ENCODE measurements around the gene ATE1.

ATE1 gene

GRCh38 chr10:121732656-121733445 is 195.0 kb downstream of the ATE1 start:
- DNase-seq (ENCODE audit: low spot score in 2 of 2): no peak
- no peak for ATAC-seq (replicated peaks; ENCODE audit: extremely low read depth, poor library complexity, severe bottlenecking)
- no peak overlapping the region for H3K27ac Mint-ChIP-seq (ENCODE audit: low read depth)
- no peak overlapping the region for H3K4me3 Mint-ChIP-seq
- H3K27me3 Mint-ChIP-seq: peaks cover 28% of the 10 kb centered on the region
- no peaks in the 10 kb centered on the region for H3K9me3 Mint-ChIP-seq
- no peaks in the 10 kb centered on the region for H3K4me1 Mint-ChIP-seq
- H3K36me3 Mint-ChIP-seq (ENCODE audit: insufficient read depth): no peaks in the 10 kb centered on the region

DNA sequence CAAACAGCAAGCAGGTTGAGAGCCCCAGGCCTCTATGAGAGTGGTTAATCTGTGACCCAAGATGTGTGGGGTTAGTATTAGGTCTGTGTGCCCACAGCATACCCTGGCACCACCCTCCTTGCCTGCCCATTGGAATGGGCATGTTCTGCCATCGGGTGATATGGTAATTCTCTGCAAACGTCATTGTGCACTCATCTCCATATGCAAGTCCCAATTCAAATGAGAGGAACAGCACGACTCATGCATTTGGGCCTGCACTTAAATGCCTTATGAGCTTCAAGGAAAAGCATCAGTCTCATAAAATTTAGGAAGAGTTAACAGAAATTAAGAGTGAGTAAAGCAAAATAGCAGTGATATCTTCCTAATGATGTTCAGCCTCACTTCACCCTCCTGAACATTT is 195.7 kb downstream of the ATE1 start:
- H3K4me1 Mint-ChIP-seq: no peaks in the 10 kb centered on the region
- no peak overlapping the region for H3K4me3 Mint-ChIP-seq
- peaks cover 28% of the 10 kb centered on the region for H3K27me3 Mint-ChIP-seq
- no peak overlapping the region for H3K27ac Mint-ChIP-seq (ENCODE audit: low read depth)
- H3K9me3 Mint-ChIP-seq: no peaks in the 10 kb centered on the region
- DNase-seq (ENCODE audit: low spot score in 2 of 2) (no peak), ATAC-seq (replicated peaks; ENCODE audit: extremely low read depth, poor library complexity, severe bottlenecking) (no peak)
- H3K36me3 Mint-ChIP-seq (ENCODE audit: insufficient read depth): no peaks in the 10 kb centered on the region

DNA sequence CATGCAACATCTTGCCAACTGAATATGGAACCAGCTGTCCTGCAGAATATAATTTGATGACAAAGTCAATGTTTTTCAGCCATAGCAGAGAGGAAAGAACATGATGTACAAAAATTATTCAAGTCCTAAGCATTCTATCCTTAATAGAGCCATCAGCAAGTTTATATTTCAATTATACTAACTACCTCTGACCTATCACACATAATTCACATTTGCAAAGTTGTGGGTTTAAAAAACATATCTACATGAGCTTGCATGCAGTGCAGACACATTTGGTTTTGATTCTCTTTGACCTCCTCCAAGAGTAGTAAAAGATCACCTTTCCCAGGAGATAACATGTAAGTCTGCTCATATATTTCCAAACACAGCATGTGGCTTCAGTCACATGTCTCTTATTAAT is 203.5 kb downstream of the ATE1 start:
- no peak overlapping the region for H3K27ac Mint-ChIP-seq (ENCODE audit: low read depth)
- H3K36me3 Mint-ChIP-seq (ENCODE audit: insufficient read depth): no peaks in the 10 kb centered on the region
- H3K9me3 Mint-ChIP-seq: no peaks in the 10 kb centered on the region
- no peaks in the 10 kb centered on the region for H3K4me1 Mint-ChIP-seq
- ATAC-seq (replicated peaks; ENCODE audit: extremely low read depth, poor library complexity, severe bottlenecking) (no peak), DNase-seq (ENCODE audit: low spot score in 2 of 2) (no peak)
- H3K4me3 Mint-ChIP-seq: no peak overlapping the region
- H3K27me3 Mint-ChIP-seq: peaks cover 22% of the 10 kb centered on the region

- Mint-ChIP-seq H3K27ac (ENCODE audit: low read depth) (no peak overlapping the region), H3K4me1 (no peaks in the 10 kb centered on the region), H3K9me3 (no peaks in the 10 kb centered on the region), H3K27me3 (peaks cover 37% of the 10 kb centered on the region), H3K36me3 (ENCODE audit: insufficient read depth) (no peaks in the 10 kb centered on the region), H3K4me3 (no peak overlapping the region)
- DNase-seq (ENCODE audit: low spot score in 2 of 2): no peak
- no peak for ATAC-seq (replicated peaks; ENCODE audit: extremely low read depth, poor library complexity, severe bottlenecking)
Observed at GRCh38 chr10:121722665-121723064, 205.2 kb downstream of the ATE1 start.

- H3K4me3 Mint-ChIP-seq: no peak overlapping the region
Observed at GRCh38 chr10:121721257-121721656, 206.6 kb downstream of the ATE1 start.

DNA sequence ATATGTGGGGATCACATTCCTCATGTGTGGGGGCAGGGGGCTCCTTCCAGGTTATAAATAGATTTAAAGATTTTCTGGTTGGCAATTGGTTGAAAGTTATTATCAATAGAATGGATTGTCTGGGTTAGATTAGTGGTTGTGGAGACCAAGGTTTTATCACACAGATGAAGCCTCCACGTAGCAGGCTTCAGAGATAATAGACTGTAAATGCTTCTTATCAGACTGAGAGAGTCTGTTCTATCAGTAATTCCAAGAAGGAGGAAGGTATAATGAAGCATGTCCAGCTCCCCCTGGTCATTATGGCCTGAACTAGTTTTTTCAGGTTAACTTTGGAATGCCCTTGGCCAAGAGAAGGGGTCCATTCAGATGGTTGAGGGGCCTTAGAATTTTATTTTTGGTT is 211.9 kb downstream of the ATE1 start:
- Mint-ChIP-seq H3K4me1 (no peaks in the 10 kb centered on the region), H3K36me3 (ENCODE audit: insufficient read depth) (no peaks in the 10 kb centered on the region), H3K4me3 (no peak overlapping the region), H3K9me3 (no peaks in the 10 kb centered on the region), H3K27ac (ENCODE audit: low read depth) (no peak overlapping the region), H3K27me3 (peaks cover 32% of the 10 kb centered on the region)
- DNase-seq (ENCODE audit: low spot score in 2 of 2) (no peak), ATAC-seq (replicated peaks; ENCODE audit: extremely low read depth, poor library complexity, severe bottlenecking) (no peak)

More at GRCh38 chr10:121721257-121721656, 206.6 kb downstream of the ATE1 start:
- H3K9me3 Mint-ChIP-seq: no peaks in the 10 kb centered on the region
- ATAC-seq (replicated peaks; ENCODE audit: extremely low read depth, poor library complexity, severe bottlenecking) (no peak), DNase-seq (ENCODE audit: low spot score in 2 of 2) (no peak)
- H3K4me1 Mint-ChIP-seq: no peaks in the 10 kb centered on the region
- no peaks in the 10 kb centered on the region for H3K36me3 Mint-ChIP-seq (ENCODE audit: insufficient read depth)
- peaks cover 45% of the 10 kb centered on the region for H3K27me3 Mint-ChIP-seq
- H3K27ac Mint-ChIP-seq (ENCODE audit: low read depth): no peak overlapping the region

DNA sequence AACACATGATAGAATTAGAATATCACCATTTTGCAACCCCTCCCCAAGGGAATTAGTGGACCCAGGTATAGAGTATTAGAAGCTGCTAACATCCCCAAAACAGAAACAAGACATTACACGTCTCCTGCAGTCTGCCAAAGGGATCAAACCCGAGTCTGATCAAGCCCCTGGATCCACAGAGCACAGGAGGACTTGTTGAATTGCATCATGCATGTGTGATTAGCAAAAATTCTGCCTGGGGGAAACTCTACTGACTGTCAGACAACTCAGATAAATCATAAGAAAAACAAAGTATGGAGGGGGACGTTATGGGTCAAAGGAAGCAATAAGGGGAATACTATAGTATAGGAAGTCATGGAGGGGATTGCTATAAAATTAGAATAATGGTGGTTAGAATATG is 212.8 kb downstream of the ATE1 start:
- DNase-seq (ENCODE audit: low spot score in 2 of 2) (no peak), ATAC-seq (replicated peaks; ENCODE audit: extremely low read depth, poor library complexity, severe bottlenecking) (no peak)
- peaks cover 34% of the 10 kb centered on the region for H3K27me3 Mint-ChIP-seq
- H3K4me1 Mint-ChIP-seq: no peaks in the 10 kb centered on the region
- H3K36me3 Mint-ChIP-seq (ENCODE audit: insufficient read depth): no peaks in the 10 kb centered on the region
- no peak overlapping the region for H3K27ac Mint-ChIP-seq (ENCODE audit: low read depth)
- no peaks in the 10 kb centered on the region for H3K9me3 Mint-ChIP-seq
- H3K4me3 Mint-ChIP-seq: no peak overlapping the region

DNA sequence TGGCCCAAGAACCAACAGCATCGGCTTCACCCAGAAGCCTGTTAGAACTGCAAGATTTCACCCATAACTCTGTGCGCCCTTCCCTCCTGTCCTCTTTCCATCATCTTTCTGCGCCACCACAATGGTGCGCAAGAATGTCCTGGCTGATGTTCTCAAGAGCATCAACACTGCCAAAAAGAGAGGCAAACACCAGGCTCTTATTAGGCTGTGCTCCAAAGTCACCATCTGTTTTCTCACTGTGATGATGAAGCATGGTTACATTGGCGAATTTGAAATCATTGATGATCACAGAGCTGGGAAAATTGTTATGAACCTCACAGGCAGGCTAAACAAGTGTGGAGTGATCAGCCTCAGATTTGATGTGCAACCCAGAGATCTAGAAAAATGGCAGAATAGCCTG is 214.3 kb downstream of the ATE1 start:
- Mint-ChIP-seq H3K27me3 (peaks cover 39% of the 10 kb centered on the region), H3K27ac (ENCODE audit: low read depth) (no peak overlapping the region), H3K4me1 (no peaks in the 10 kb centered on the region), H3K36me3 (ENCODE audit: insufficient read depth) (no peaks in the 10 kb centered on the region), H3K4me3 (no peak overlapping the region), H3K9me3 (no peaks in the 10 kb centered on the region)
- ATAC-seq (replicated peaks; ENCODE audit: extremely low read depth, poor library complexity, severe bottlenecking): no peak
- DNase-seq (ENCODE audit: low spot score in 2 of 2): no peak

GRCh38 chr10:121710971-121711370 is 216.9 kb downstream of the ATE1 start:
- no peaks in the 10 kb centered on the region for H3K9me3 Mint-ChIP-seq
- H3K27ac Mint-ChIP-seq (ENCODE audit: low read depth): no peak overlapping the region
- no peaks in the 10 kb centered on the region for H3K4me1 Mint-ChIP-seq
- peaks cover 48% of the 10 kb centered on the region for H3K27me3 Mint-ChIP-seq
- ATAC-seq (replicated peaks; ENCODE audit: extremely low read depth, poor library complexity, severe bottlenecking) (no peak), DNase-seq (ENCODE audit: low spot score in 2 of 2) (no peak)
- H3K4me3 Mint-ChIP-seq: no peak overlapping the region
- H3K36me3 Mint-ChIP-seq (ENCODE audit: insufficient read depth): no peaks in the 10 kb centered on the region

DNA sequence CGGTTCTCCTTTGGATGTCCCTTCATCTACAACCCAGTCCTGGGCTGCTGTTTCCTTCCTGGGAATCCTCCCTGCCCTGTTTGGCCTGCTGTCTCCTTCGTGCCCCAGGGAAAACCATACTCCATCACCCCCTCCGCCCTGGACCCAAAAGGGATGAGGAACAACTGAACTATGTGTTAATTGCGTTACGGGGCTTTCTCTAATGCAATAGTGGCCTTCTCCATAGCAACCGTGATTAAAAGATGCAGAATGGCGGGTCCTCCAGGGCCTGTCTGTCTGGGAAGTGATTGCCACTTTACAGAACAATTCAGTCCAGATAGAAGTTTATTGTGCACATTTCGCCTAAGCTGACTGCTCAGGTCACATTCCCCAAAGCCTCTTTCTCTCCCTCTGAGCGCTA is 217.6 kb downstream of the ATE1 start:
- no peaks in the 10 kb centered on the region for H3K4me1 Mint-ChIP-seq
- no peak for DNase-seq (ENCODE audit: low spot score in 2 of 2)
- H3K27me3 Mint-ChIP-seq: peaks cover 55% of the 10 kb centered on the region
- no peaks in the 10 kb centered on the region for H3K36me3 Mint-ChIP-seq (ENCODE audit: insufficient read depth)
- H3K9me3 Mint-ChIP-seq: no peaks in the 10 kb centered on the region
- ATAC-seq (replicated peaks; ENCODE audit: extremely low read depth, poor library complexity, severe bottlenecking): no peak
- no peak overlapping the region for H3K4me3 Mint-ChIP-seq
- H3K27ac Mint-ChIP-seq (ENCODE audit: low read depth): no peak overlapping the region

- H3K36me3 Mint-ChIP-seq (ENCODE audit: insufficient read depth): no peaks in the 10 kb centered on the region
- DNase-seq (ENCODE audit: low spot score in 2 of 2): no peak
- H3K4me1 Mint-ChIP-seq: no peaks in the 10 kb centered on the region
- no peak overlapping the region for H3K27ac Mint-ChIP-seq (ENCODE audit: low read depth)
- H3K9me3 Mint-ChIP-seq: no peaks in the 10 kb centered on the region
- no peak for ATAC-seq (replicated peaks; ENCODE audit: extremely low read depth, poor library complexity, severe bottlenecking)
- no peak overlapping the region for H3K4me3 Mint-ChIP-seq
- peaks cover 55% of the 10 kb centered on the region for H3K27me3 Mint-ChIP-seq
Observed at GRCh38 chr10:121709675-121710073, 218.2 kb downstream of the ATE1 start.

DNA sequence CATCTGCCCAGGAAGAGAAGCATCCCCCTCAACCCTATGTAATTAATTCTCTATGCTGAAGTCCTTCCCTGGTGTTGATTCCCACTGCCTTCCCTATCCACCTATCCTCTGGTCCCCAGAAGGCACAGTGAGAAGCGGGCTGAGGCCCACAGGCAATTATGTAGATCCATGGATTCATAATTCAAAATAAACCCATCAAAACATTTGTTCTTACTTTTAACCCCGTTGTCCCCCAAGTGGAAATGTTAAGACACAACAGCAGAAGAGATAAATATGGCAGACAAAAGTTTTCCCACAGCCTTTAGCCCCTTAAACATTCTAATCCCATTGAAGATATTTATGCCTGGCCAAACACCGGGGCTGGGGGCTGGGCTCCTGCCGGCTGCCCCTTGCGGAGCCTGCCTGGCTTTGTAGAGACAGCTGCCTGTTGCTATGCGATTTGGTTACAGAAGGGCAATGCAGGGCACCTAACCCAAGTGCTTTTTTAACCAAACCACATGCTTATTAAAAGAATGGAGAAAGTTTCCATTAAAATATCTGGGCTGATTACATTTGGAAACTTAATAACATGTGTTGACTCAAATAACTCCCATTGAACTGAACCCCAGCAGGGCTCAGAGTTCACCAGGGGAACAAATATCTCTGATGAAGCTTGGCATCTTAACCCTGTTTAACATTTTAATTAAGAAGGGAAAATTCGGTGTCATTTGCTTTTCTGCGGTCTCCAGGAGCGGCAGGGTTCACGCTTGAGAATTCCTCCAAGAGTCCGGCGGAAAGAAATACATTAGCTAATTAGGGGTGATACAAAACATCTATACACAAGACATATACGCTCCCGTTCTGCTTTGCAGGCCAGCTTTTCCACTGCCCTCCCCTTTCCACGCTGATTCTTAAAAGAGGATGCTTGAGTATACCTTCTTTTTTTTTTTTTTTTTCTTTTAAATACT is 218.8 kb downstream of the ATE1 start:
- H3K36me3 Mint-ChIP-seq (ENCODE audit: insufficient read depth): no peaks in the 10 kb centered on the region
- no peak overlapping the region for H3K4me3 Mint-ChIP-seq
- no peak for ATAC-seq (replicated peaks; ENCODE audit: extremely low read depth, poor library complexity, severe bottlenecking)
- no peak for DNase-seq (ENCODE audit: low spot score in 2 of 2)
- no peaks in the 10 kb centered on the region for H3K9me3 Mint-ChIP-seq
- peaks cover 55% of the 10 kb centered on the region for H3K27me3 Mint-ChIP-seq
- no peaks in the 10 kb centered on the region for H3K4me1 Mint-ChIP-seq
- no peak overlapping the region for H3K27ac Mint-ChIP-seq (ENCODE audit: low read depth)
